CD4-positive, alpha-beta memory T cell (primary cell): ENCODE results near the gene APOA5. TPM values are rescaled to one million over a fixed set of nuclear protein-coding genes. Genes with fewer than 3 reads are reported as not detected.
"Not testable (repeated sequence)": the region's sequence is repeated elsewhere in the genome, so short reads cannot be mapped to it uniquely, and the experiment has no call there.

Experiments
- CTCF ChIA-PET: fragments of 350-600 bp; sonication (Branson Sonifier 250); formaldehyde crosslinking; loops from one replicate; lab custom pipeline; 2021; ENCODE audit warnings: inconsistent platforms; ENCODE audit not compliant: partially characterized antibody; lab: Charles Lee
- POLR2A ChIA-PET: fragments of 350-600 bp; sonication (Branson Sonifier 250); formaldehyde crosslinking; loops from one replicate; lab custom pipeline; 2021; ENCODE audit not compliant: partially characterized antibody; lab: Charles Lee
- DNase-seq, 5 donors: peaks; one replicate each; pipeline versions ENCODE4 v3.0.0 to v3.0.0-alpha.2; 2020 to 2022; ENCODE audit warnings: mixed read lengths in 1 of 5
- H3K27ac ChIP-seq: one replicate; pipeline ENCODE4 v1.7.0; 2013; ENCODE audit warnings: low read depth, low read length
- H3K27me3 ChIP-seq: 2 replicates; pipeline ENCODE4 v1.7.0; 2013; ENCODE audit warnings: mild to moderate bottlenecking, low read length, moderate library complexity; ENCODE audit not compliant: insufficient read depth
- H3K36me3 ChIP-seq: 2 replicates; pipeline ENCODE4 v1.7.0; 2013; ENCODE audit warnings: mild to moderate bottlenecking, low read length, moderate library complexity; ENCODE audit not compliant: insufficient read depth
- H3K4me1 ChIP-seq: 2 replicates; pipeline ENCODE4 v1.7.0; 2013; ENCODE audit warnings: mild to moderate bottlenecking, low read length, moderate library complexity; ENCODE audit not compliant: insufficient read depth
- H3K4me3 ChIP-seq, 2 donors: one replicate each; pipeline ENCODE4 v1.7.0; 2013; ENCODE audit warnings: low read length in 2 of 2, mild to moderate bottlenecking in 1 of 2
- H3K9me3 ChIP-seq, 2 donors: one replicate each; pipeline ENCODE4 v1.7.0; 2013; ENCODE audit warnings: low read length in 2 of 2, control low read depth in 1 of 2; ENCODE audit not compliant: control insufficient read depth in 1 of 2
- H3K27ac Mint-ChIP-seq, 7 donors: one replicate each; pipeline ENCODE4 v1.8.0; 2020 to 2021; ENCODE audit warnings: mixed read lengths in 7 of 7, mild to moderate bottlenecking in 6 of 7, inconsistent platforms in 3 of 7, moderate library complexity in 3 of 7
- H3K27me3 Mint-ChIP-seq, 2 donors: one replicate each; pipeline ENCODE4 v1.8.0; 2020 to 2021; ENCODE audit warnings: mixed read lengths in 2 of 2
- H3K36me3 Mint-ChIP-seq, 2 donors: one replicate each; pipeline ENCODE4 v1.8.0; 2020 to 2021; ENCODE audit warnings: mixed read lengths in 2 of 2, inconsistent platforms in 1 of 2, mild to moderate bottlenecking in 1 of 2
- H3K4me1 Mint-ChIP-seq, 4 donors: one replicate each; pipeline ENCODE4 v1.8.0; 2020 to 2021; ENCODE audit warnings: mixed read lengths in 4 of 4, mild to moderate bottlenecking in 1 of 4
- H3K4me3 Mint-ChIP-seq, 8 donors: one replicate each; pipeline ENCODE4 v1.8.0; 2020 to 2021; ENCODE audit warnings: mixed read lengths in 8 of 8, mild to moderate bottlenecking in 7 of 8, moderate library complexity in 6 of 8, inconsistent platforms in 3 of 8
- H3K9me3 Mint-ChIP-seq, 8 donors: one replicate each; pipeline ENCODE4 v1.8.0; 2020 to 2021; ENCODE audit warnings: mixed read lengths in 8 of 8, mild to moderate bottlenecking in 5 of 8, inconsistent platforms in 3 of 8, moderate library complexity in 1 of 8
- intact Hi-C: fragments of 100-400 bp; cut with micrococcal nuclease; formaldehyde crosslinking; loops from one replicate; pipeline ENCODE4 v1.15.1; 2023
- polyA plus RNA-seq, 2 donors: library from polyadenylated mRNA; unstranded; fragments of 300-500 nt; fragmentation: Illumina TruSeq; gene quantifications; one replicate each; pipeline ENCODE4 v1.2.3, GENCODE V29; 2021
- total RNA-seq, 2 experiments: library from RNA; stranded (reverse); gene quantifications; one replicate each; pipeline ENCODE4 v1.2.3, GENCODE V29; 2021

Gene APOA5
- total and polyA plus RNA-seq, 4 experiments from 2014 or later = not detected

GRCh38 chr11:116807601-116808261 lies 16.1 kb upstream of the APOA5 start:
- POLR2A ChIA-PET = no interaction called here
- Mint-ChIP-seq H3K27me3 (peaks cover 2% of the 10 kb centered on the region in 2 donors), H3K9me3 (no peaks in the 10 kb centered on the region), H3K4me3 (no peak overlapping the region), H3K27ac (peak overlapping the region in 1 of 7 donors; percentile 59), H3K4me1 (no peaks in the 10 kb centered on the region), H3K36me3 (no peaks in the 10 kb centered on the region)
- H3K36me3 ChIP-seq = no peaks in the 10 kb centered on the region
- H3K27ac ChIP-seq = no peak overlapping the region
- CTCF ChIA-PET = no interaction called here
- H3K4me1 ChIP-seq = no peaks in the 10 kb centered on the region
- H3K27me3 ChIP-seq = no peaks in the 10 kb centered on the region
- no peaks in the 10 kb centered on the region for H3K9me3 ChIP-seq
- intact Hi-C loops = no loop called here
- H3K4me3 ChIP-seq = no peak overlapping the region
- no peak for DNase-seq

GRCh38 chr11:116804001-116804400 lies 12.3 kb upstream of the APOA5 start:
- Histone ChIP-seq H3K36me3 (no peaks in the 10 kb centered on the region), H3K4me3 (no peak overlapping the region), H3K27me3 (no peaks in the 10 kb centered on the region), H3K9me3 (no peaks in the 10 kb centered on the region), H3K4me1 (no peaks in the 10 kb centered on the region), H3K27ac (no peak overlapping the region)
- Mint-ChIP-seq H3K27me3 (peaks cover 5 to 6% of the 10 kb centered on the region in 2 donors), H3K27ac (no peak overlapping the region), H3K36me3 (no peaks in the 10 kb centered on the region), H3K9me3 (no peaks in the 10 kb centered on the region), H3K4me3 (no peak overlapping the region), H3K4me1 (no peaks in the 10 kb centered on the region)
- DNase-seq = no peak
- ChIA-PET POLR2A (interaction anchor here (1.1 kb wide), 1 partner anchor 48 kb away, joined by 3 read pairs; no protein-coding TSS in a partner anchor), CTCF (interaction anchor here (0.8 kb wide), 1 partner anchor 14 kb away, joined by 3 read pairs; no protein-coding TSS in a partner anchor)
- intact Hi-C loops = no loop called here

GRCh38 chr11:116801662-116802061 lies 10.0 kb upstream of the APOA5 start:
- H3K4me3 ChIP-seq, H3K27me3 ChIP-seq, H3K27ac Mint-ChIP-seq, H3K36me3 Mint-ChIP-seq, H3K4me1 ChIP-seq, H3K36me3 ChIP-seq, H3K27me3 Mint-ChIP-seq, H3K27ac ChIP-seq, intact Hi-C loops, H3K4me3 Mint-ChIP-seq, H3K4me1 Mint-ChIP-seq, POLR2A ChIA-PET, H3K9me3 Mint-ChIP-seq, H3K9me3 ChIP-seq, DNase-seq: not testable (repeated sequence)
- CTCF ChIA-PET = interaction anchor here (1.3 kb wide), 1 partner anchor 34 kb away, joined by 4 read pairs; no protein-coding TSS in a partner anchor

- Mint-ChIP-seq H3K36me3 (no peaks in the 10 kb centered on the region), H3K4me1 (no peaks in the 10 kb centered on the region), H3K9me3 (no peaks in the 10 kb centered on the region), H3K27me3 (peaks cover 6 to 10% of the 10 kb centered on the region in 2 donors), H3K27ac (no peak overlapping the region), H3K4me3 (no peak overlapping the region)
- DNase-seq = no peak
- no peaks in the 10 kb centered on the region for H3K27me3 ChIP-seq
- no peaks in the 10 kb centered on the region for H3K36me3 ChIP-seq
- no peak overlapping the region for H3K27ac ChIP-seq
- no peaks in the 10 kb centered on the region for H3K4me1 ChIP-seq
- CTCF ChIA-PET = interaction anchor here (0.8 to 1.3 kb wide), 2 partner anchors 9 to 35 kb away, joined by 4 to 5 read pairs; partner anchors contain the start of gene APOA5
- POLR2A ChIA-PET = no interaction called here
- no peak overlapping the region for H3K4me3 ChIP-seq
- no peaks in the 10 kb centered on the region for H3K9me3 ChIP-seq
- intact Hi-C loops = no loop called here
These were observed 8.9 kb upstream of the APOA5 start for GRCh38 chr11:116800610-116801009.

GRCh38 chr11:116798368-116798767 lies 6.7 kb upstream of the APOA5 start:
- ChIA-PET POLR2A (no interaction called here), CTCF (interaction anchor here (0.9 to 1.4 kb wide), 5 partner anchors 8 to 834 kb away, joined by 3 to 4 read pairs (median 3); no protein-coding TSS in a partner anchor)
- Mint-ChIP-seq H3K4me1 (no peaks in the 10 kb centered on the region), H3K4me3 (no peak overlapping the region), H3K27me3 (peaks cover 6 to 13% of the 10 kb centered on the region in 2 donors), H3K27ac (no peak overlapping the region), H3K9me3 (no peaks in the 10 kb centered on the region), H3K36me3 (no peaks in the 10 kb centered on the region)
- Histone ChIP-seq H3K4me3 (no peak overlapping the region), H3K27me3 (no peaks in the 10 kb centered on the region), H3K36me3 (no peaks in the 10 kb centered on the region), H3K4me1 (no peaks in the 10 kb centered on the region), H3K27ac (no peak overlapping the region), H3K9me3 (no peaks in the 10 kb centered on the region)
- intact Hi-C loops = no loop called here
- DNase-seq = no peak

- CTCF ChIA-PET = interaction anchor here (1.1 kb wide), 1 partner anchor 308 kb away, joined by 4 read pairs; no protein-coding TSS in a partner anchor
These were observed 6.1 kb upstream of the APOA5 start for GRCh38 chr11:116797816-116798215.

GRCh38 chr11:116796548-116796947 lies 4.9 kb upstream of the APOA5 start:
- H3K4me1 ChIP-seq = peaks cover 2% of the 10 kb centered on the region
- Mint-ChIP-seq H3K27ac (no peak overlapping the region), H3K36me3 (no peaks in the 10 kb centered on the region), H3K4me3 (no peak overlapping the region), H3K4me1 (peaks cover 0 to 3% (median 1%) of the 10 kb centered on the region in 4 donors), H3K9me3 (no peaks in the 10 kb centered on the region), H3K27me3 (peaks cover 4 to 13% of the 10 kb centered on the region in 2 donors)
- no peaks in the 10 kb centered on the region for H3K36me3 ChIP-seq
- DNase-seq = no peak
- intact Hi-C loops = no loop called here
- POLR2A ChIA-PET = no interaction called here
- H3K9me3 ChIP-seq = no peaks in the 10 kb centered on the region
- no peaks in the 10 kb centered on the region for H3K27me3 ChIP-seq
- CTCF ChIA-PET = interaction anchor here (11.4 to 12.8 kb wide), 2 partner anchors 40 to 310 kb away, joined by 189 to 212 read pairs; partner anchors contain the start of gene APOA1
- H3K4me3 ChIP-seq = no peak overlapping the region
- H3K27ac ChIP-seq = no peak overlapping the region

More at GRCh38 chr11:116797816-116798215, 6.1 kb upstream of the APOA5 start:
- H3K36me3 ChIP-seq = no peaks in the 10 kb centered on the region
- H3K9me3 Mint-ChIP-seq = no peaks in the 10 kb centered on the region
- peaks cover 6 to 13% of the 10 kb centered on the region in 2 donors for H3K27me3 Mint-ChIP-seq
- no peak overlapping the region for H3K4me3 ChIP-seq
- intact Hi-C loops = no loop called here
- no peaks in the 10 kb centered on the region for H3K9me3 ChIP-seq
- no peak for DNase-seq
- no peak overlapping the region for H3K4me3 Mint-ChIP-seq
- POLR2A ChIA-PET = interaction anchor here (1.0 kb wide), 1 partner anchor 10 kb away, joined by 3 read pairs; the partner anchor contains the start of gene ZPR1
- H3K27ac ChIP-seq = no peak overlapping the region
- peaks cover 0 to 3% (median 0%) of the 10 kb centered on the region in 4 donors for H3K4me1 Mint-ChIP-seq
- H3K36me3 Mint-ChIP-seq = no peaks in the 10 kb centered on the region
- H3K4me1 ChIP-seq = no peaks in the 10 kb centered on the region
- H3K27ac Mint-ChIP-seq = no peak overlapping the region
- H3K27me3 ChIP-seq = no peaks in the 10 kb centered on the region
